Heart left ventricle (tissue), 13 donors: ENCODE data around the gene CDK6.

ENCODE experiments used
- POLR2A ChIP-seq, 2 donors: fragments of 450-650 bp; IDR thresholded peaks; one replicate each; pipeline ENCODE4 v1.6.1; 2017; ENCODE audit warnings: antibody characterized with exemption in 2 of 2, mild to moderate bottlenecking in 2 of 2, moderate library complexity in 2 of 2
- TF ChIP-seq, protein P1 (sequence below), 12 donors: fragments of 200-600 bp; sonication (generic) in 4 of 12; IDR thresholded peaks; one replicate each; pipeline versions ENCODE4 v1.5.0 to v1.8.0; 2018 to 2022; ENCODE audit warnings: antibody characterized with exemption in 12 of 12, mild to moderate bottlenecking in 5 of 12
- donor health status: ischemic (EF 13 %, LVEDD 7.1; RV severe dilation, severe dysfunction).
- donor health status: DM: no; HTN: yes; CAD: no.
- donor health status: DM: no; HTN: no; CAD: no.
- donor health status: ischemic (EF 25% LVEDD 6.9; RV normal size, moderate dysfunction).
- donor health status: ischemic (EF 25% LVEDD 5.7; RV mildly dilated, moderate dysfunction).
- donor health status: ischemic (EF 35%, LVEDD 5.7; RV mildly dilated, moderate dysfunction).
- donor health status: nonischemic (EF 11% LVEDD 7.7; RV severe dilation, severe dysfunction).
- donor health status: DM: yes; HTN: yes; CAD: no.
- donor health status: PGD.
- donor health status: ischemic (EF 29% LVEDD 5.4; RV normal size, mild dysfunction).
- donor health status: nonischemic (EF 23%, LVEDD 6.1; RV moderate dilation, normal function).

DNA sequence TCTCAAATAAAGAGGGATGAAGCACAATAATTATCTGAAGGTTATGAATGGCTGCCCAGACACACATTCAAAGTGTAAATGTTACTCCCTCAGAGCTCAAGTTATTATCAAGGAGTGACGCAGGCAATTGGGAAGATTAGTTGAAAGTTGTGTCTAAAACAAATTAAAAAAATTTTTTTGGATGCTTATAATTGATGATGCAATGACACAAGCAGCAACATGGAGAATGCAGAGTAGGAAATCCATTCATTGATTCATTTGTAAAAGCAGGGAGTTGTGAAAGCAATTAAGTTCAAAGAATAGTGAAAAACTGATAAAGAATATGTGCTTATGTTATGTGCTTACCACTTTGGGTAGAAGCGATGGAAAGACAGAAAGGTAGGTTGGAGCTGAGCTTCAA is 120.4 kb downstream of the CDK6 start:
- no peak for TF ChIP-seq POLR2A (IDR thresholded peaks at IDR 0.05)
- TF ChIP-seq, protein P1, sequence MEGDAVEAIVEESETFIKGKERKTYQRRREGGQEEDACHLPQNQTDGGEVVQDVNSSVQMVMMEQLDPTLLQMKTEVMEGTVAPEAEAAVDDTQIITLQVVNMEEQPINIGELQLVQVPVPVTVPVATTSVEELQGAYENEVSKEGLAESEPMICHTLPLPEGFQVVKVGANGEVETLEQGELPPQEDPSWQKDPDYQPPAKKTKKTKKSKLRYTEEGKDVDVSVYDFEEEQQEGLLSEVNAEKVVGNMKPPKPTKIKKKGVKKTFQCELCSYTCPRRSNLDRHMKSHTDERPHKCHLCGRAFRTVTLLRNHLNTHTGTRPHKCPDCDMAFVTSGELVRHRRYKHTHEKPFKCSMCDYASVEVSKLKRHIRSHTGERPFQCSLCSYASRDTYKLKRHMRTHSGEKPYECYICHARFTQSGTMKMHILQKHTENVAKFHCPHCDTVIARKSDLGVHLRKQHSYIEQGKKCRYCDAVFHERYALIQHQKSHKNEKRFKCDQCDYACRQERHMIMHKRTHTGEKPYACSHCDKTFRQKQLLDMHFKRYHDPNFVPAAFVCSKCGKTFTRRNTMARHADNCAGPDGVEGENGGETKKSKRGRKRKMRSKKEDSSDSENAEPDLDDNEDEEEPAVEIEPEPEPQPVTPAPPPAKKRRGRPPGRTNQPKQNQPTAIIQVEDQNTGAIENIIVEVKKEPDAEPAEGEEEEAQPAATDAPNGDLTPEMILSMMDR (IDR thresholded peaks at IDR 0.05): no peak
